HFFc6 (cell line): ENCODE measurements around the gene TMCC1. TPM values are rescaled to one million over a fixed set of nuclear protein-coding genes. Genes with fewer than 3 reads are reported as not detected.

Experiments used
- DNase-seq: peaks from one replicate; pipeline ENCODE4 v3.0.0-alpha.2; 2018
- H3K27ac Mint-ChIP-seq: 2 replicates; pipeline ENCODE4 v1.8.0; 2020; ENCODE audit warnings: mild to moderate bottlenecking, mixed read lengths
- H3K27me3 Mint-ChIP-seq: 2 replicates; pipeline ENCODE4 v1.8.0; 2021; ENCODE audit warnings: mild to moderate bottlenecking, moderate library complexity, mixed read lengths; ENCODE audit not compliant: insufficient read depth
- H3K36me3 Mint-ChIP-seq: 2 replicates; pipeline ENCODE4 v1.8.0; 2021; ENCODE audit warnings: low read depth, mixed read lengths
- H3K4me1 Mint-ChIP-seq: 2 replicates; pipeline ENCODE4 v1.8.0; 2020; ENCODE audit warnings: low read depth, mixed read lengths
- H3K4me3 Mint-ChIP-seq: 2 replicates; pipeline ENCODE4 v1.8.0; 2020; ENCODE audit warnings: mild to moderate bottlenecking, moderate library complexity, mixed read lengths
- H3K9me3 Mint-ChIP-seq: 2 replicates; pipeline ENCODE4 v1.8.0; 2020; ENCODE audit warnings: mild to moderate bottlenecking, mixed read lengths
- total RNA-seq, 6 experiments: library from RNA; stranded (reverse); fragmentation: NEBNext Ultra II Directional; extraction: Animal tissue kit (Norgen Biotek cat#: 25700); gene quantifications; 2 replicates in 1 of 6; 3 replicates in 5 of 6; pipeline ENCODE4 v1.2.3, GENCODE V29; 2021
- TF ChIP-seq, protein P1 (sequence below): fragments of 200-600 bp; sonication (generic); IDR thresholded peaks from 2 replicates; pipeline ENCODE4 v1.5.0; 2021; ENCODE audit warnings: antibody characterized with exemption, mild to moderate bottlenecking

TMCC1 gene
- total RNA-seq, 6 experiments from 2014 or later = 14.3 to 20.8 (median 16.7) TPM

GRCh38 chr3:129690963-129691362, 202.5 kb downstream of the TMCC1 start:
- 0 out of 2 replicates have a peak, but pooled peaks cover 4% of the 10 kb centered on the region for H3K9me3 Mint-ChIP-seq
- TF ChIP-seq, protein P1, sequence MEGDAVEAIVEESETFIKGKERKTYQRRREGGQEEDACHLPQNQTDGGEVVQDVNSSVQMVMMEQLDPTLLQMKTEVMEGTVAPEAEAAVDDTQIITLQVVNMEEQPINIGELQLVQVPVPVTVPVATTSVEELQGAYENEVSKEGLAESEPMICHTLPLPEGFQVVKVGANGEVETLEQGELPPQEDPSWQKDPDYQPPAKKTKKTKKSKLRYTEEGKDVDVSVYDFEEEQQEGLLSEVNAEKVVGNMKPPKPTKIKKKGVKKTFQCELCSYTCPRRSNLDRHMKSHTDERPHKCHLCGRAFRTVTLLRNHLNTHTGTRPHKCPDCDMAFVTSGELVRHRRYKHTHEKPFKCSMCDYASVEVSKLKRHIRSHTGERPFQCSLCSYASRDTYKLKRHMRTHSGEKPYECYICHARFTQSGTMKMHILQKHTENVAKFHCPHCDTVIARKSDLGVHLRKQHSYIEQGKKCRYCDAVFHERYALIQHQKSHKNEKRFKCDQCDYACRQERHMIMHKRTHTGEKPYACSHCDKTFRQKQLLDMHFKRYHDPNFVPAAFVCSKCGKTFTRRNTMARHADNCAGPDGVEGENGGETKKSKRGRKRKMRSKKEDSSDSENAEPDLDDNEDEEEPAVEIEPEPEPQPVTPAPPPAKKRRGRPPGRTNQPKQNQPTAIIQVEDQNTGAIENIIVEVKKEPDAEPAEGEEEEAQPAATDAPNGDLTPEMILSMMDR = no peak
- H3K4me1 Mint-ChIP-seq = peaks cover 29% of the 10 kb centered on the region
- H3K4me3 Mint-ChIP-seq = no peak overlapping the region
- DNase-seq = no peak
- peaks cover 10% of the 10 kb centered on the region for H3K36me3 Mint-ChIP-seq
- no peaks in the 10 kb centered on the region; the same call in none of the 2 replicates for H3K27me3 Mint-ChIP-seq
- no peak overlapping the region for H3K27ac Mint-ChIP-seq

- Mint-ChIP-seq H3K27ac (no peak overlapping the region), H3K9me3 (0 out of 2 replicates have a peak, but pooled peaks cover 4% of the 10 kb centered on the region), H3K27me3 (no peaks in the 10 kb centered on the region; the same call in none of the 2 replicates), H3K4me3 (no peak overlapping the region), H3K4me1 (peaks cover 26% of the 10 kb centered on the region), H3K36me3 (peaks cover 4% of the 10 kb centered on the region)
- DNase-seq = peak; percentile 48
- TF ChIP-seq, protein P1 = no peak
These were observed 203.1 kb downstream of the TMCC1 start for GRCh38 chr3:129690406-129690805.

DNA sequence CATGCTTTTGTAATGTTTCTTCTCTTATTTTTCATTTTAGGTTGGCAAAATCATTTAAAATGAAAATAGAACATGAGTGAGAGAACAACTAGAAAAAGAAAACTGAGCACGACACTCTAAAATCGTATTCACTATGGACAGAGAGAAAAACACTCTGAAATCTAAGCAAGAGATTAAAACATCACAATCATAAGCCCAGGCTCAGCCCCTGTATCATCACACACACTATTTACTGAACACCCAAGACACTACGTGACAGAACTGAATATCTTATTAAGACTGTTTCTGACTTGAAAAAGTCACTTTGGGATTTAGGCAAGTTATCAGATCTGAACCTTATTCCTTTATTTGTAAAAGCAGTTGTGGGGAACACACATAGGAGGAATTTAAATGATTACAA, 204.5 kb downstream of the TMCC1 start:
- Mint-ChIP-seq H3K27ac (no peak overlapping the region), H3K9me3 (no peaks in the 10 kb centered on the region), H3K4me1 (peaks cover 21% of the 10 kb centered on the region), H3K4me3 (no peak overlapping the region; the same call in 1 of the 2 replicates), H3K36me3 (no peaks in the 10 kb centered on the region), H3K27me3 (no peaks in the 10 kb centered on the region; the same call in 1 of the 2 replicates)
- TF ChIP-seq, protein P1 = no peak
- no peak for DNase-seq

GRCh38 chr3:129688271-129688895, 205.1 kb downstream of the TMCC1 start:
- no peak for DNase-seq
- TF ChIP-seq, protein P1 = no peak
- Mint-ChIP-seq H3K4me3 (peak overlapping the region; percentile 82), H3K36me3 (no peaks in the 10 kb centered on the region), H3K9me3 (no peaks in the 10 kb centered on the region), H3K4me1 (peaks cover 21% of the 10 kb centered on the region), H3K27me3 (no peaks in the 10 kb centered on the region; the same call in 1 of the 2 replicates), H3K27ac (peak overlapping the region; percentile 63)

DNA sequence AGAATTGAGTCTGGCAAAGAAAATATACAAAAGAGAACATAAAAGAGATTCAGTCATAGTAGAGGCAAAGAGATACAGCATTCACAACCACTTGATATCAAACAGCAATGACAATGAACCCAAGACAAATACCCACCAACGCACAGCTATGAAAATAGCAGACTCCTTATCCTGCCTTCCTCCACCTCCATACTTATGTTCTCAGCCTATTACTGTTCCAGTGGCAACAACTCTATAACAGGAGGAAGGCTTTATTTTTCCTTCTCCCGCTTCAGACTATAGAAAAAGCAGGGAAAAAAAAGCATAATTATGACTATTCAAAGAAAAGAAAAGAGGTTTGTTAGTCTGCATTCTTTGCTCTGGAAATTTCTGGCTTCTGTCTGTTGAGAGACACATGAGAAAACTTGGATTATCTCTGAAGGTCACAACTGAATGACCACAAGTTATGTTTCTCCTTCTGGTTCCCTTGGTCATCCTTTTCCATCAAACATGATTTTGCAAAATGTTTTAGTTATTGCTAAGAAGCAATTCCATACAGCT, 205.9 kb downstream of the TMCC1 start:
- Mint-ChIP-seq H3K4me3 (no peak overlapping the region; the same call in 1 of the 2 replicates), H3K27me3 (no peaks in the 10 kb centered on the region; the same call in 1 of the 2 replicates), H3K4me1 (peaks cover 21% of the 10 kb centered on the region), H3K36me3 (no peaks in the 10 kb centered on the region), H3K27ac (no peak overlapping the region), H3K9me3 (no peaks in the 10 kb centered on the region)
- TF ChIP-seq, protein P1 = no peak
- no peak for DNase-seq
